Activated T-cell treated with anti-CD3 and anti-CD28 coated beads, Interleukin-2, amount 50 U/mL, for 4 hours (primary cell): ENCODE measurements around the gene STAT2. TPM values are rescaled to one million over a fixed set of nuclear protein-coding genes. Genes with fewer than 3 reads are reported as not detected.

Experiments
- ATAC-seq, 2 donors: fragments of 200-7000 bp; cut with Tn5 transposase; one replicate each; pipeline ENCODE4 v1.10.0; 2021
- DNase-seq: peaks from one replicate; pipeline ENCODE4 v3.0.0-alpha.2; 2020
- H3K27me3 Mint-ChIP-seq: one replicate; pipeline ENCODE4 v1.8.0; 2021; ENCODE audit warnings: low read depth, mixed read lengths
- H3K36me3 Mint-ChIP-seq: one replicate; pipeline ENCODE4 v1.8.0; 2022; ENCODE audit warnings: mixed read lengths; ENCODE audit not compliant: insufficient read depth
- H3K4me1 Mint-ChIP-seq: one replicate; pipeline ENCODE4 v1.8.0; 2021; ENCODE audit warnings: low read depth, mixed read lengths
- H3K4me3 Mint-ChIP-seq: one replicate; pipeline ENCODE4 v1.8.0; 2021; ENCODE audit warnings: mild to moderate bottlenecking, moderate library complexity, mixed read lengths
- H3K9me3 Mint-ChIP-seq: one replicate; pipeline ENCODE4 v1.8.0; 2021; ENCODE audit warnings: mixed read lengths
- total RNA-seq, 3 donors: library from RNA; stranded (reverse); gene quantifications; one replicate each; pipeline ENCODE4 v1.2.1, GENCODE V29; 2021

STAT2 gene
- total RNA-seq, 3 donors from 2014 or later, result 35.8 to 55.5 (median 50.4) TPM

DNA sequence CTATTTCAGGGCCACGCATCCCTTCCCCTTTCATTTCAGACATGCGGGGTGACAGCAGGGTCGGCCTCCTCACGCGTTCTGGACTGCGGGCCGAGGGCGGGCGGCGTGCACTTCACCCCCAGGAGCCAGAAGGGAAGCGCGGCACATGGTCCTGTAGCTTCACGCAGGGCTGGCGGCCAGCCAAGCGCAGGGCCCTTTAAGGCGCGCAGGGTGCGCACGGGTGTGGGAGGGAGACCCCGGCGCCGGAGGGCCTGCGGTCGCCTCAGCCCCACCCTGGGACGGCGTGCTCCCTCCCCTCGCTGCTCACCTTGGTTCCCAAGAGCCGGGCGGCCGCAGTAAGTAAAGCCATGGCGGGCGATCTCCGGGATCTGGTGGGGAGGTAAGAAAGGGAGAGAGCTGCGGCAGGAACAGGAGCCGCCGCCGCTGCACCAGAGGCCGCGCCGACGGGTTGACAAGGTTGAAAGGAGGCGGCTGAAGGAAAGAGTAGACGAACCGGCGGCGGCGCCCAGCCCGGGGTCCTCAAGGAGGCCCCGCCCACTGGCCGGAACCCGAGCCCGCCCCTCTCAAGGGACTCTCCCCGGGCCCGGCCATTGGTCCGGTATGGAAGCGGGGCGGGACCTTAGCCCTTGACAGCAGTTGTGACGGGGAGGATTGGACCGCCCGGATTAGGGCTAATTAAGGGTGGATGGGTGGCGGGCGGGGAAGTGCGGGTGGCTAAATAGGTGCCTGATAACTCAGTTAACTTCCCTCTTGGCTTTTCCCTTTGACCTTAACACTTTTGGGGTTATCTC is 59.9 kb downstream of the STAT2 start, which contains the start of gene CS:
CS (minus strand) TSS at position 478 of the 791 bp plus-strand sequence; CDS start at position 349, 129 bp downstream.
- Mint-ChIP-seq H3K27me3 (no peaks in the 10 kb centered on the region), H3K4me3 (peak within 1 kb of the TSS; percentile 94), H3K36me3 (peaks cover 7% of the 10 kb centered on the region), H3K4me1 (peaks cover 50% of the 10 kb centered on the region), H3K9me3 (no peaks in the 10 kb centered on the region)
- DNase-seq, result peak; percentile 98
- peak; percentile 95 for ATAC-seq

DNA sequence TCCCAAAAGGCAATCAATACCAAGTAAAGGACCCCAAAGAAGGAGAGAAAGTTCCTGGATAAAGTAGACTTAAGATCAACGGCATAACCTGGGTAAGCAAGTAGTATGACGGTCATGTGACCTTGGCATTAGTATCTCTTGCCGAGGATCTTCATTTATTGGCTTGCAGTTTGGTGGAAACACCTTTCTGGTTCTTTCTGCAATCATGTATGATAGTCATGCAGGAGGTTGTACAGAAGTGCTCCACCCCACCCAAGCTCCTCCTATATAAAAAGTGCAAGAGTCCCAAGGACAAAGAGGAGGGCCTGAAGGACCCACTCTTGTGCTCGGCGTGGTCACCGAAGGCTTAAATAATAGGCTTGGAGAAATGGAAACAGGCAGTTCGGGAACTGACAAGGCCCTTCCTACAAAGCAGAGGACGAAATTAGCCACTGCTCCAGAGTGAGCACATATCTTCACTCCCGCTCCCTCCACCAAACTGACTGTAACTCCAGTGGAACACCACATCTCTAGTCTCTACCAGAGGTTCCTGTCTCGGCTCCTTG is 60.5 kb downstream of the STAT2 start:
- peaks cover 50% of the 10 kb centered on the region for H3K4me1 Mint-ChIP-seq
- H3K36me3 Mint-ChIP-seq, result peaks cover 5% of the 10 kb centered on the region
- H3K9me3 Mint-ChIP-seq, result no peaks in the 10 kb centered on the region
- DNase-seq (peak; percentile 9), ATAC-seq (peak; percentile 20 to 26)
- peak overlapping the region; percentile 94 for H3K4me3 Mint-ChIP-seq
- H3K27me3 Mint-ChIP-seq, result no peaks in the 10 kb centered on the region

DNA sequence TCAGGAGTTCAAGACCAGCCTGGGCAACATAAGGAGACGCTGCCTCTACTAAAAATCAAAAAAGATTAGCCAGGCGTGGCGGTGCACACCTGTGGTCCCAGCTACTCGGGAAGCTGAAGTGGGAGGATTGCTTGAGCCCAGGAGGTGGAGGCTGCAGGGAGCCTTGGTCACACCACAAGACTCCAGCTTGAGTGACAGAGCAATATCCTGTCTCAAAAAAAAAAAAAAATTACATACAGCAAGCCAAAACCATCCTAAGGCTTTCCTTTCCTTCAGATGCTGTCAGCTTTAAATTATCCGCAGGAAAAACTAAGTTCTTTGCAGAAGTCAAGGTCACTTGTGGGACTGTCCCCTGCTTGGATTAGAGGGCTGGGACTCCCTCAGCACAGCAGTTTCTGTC is 61.1 kb downstream of the STAT2 start:
- DNase-seq (no peak), ATAC-seq (no peak)
- Mint-ChIP-seq H3K4me1 (peaks cover 53% of the 10 kb centered on the region), H3K27me3 (no peaks in the 10 kb centered on the region), H3K4me3 (peak overlapping the region; percentile 94), H3K36me3 (peaks cover 5% of the 10 kb centered on the region), H3K9me3 (no peaks in the 10 kb centered on the region)

DNA sequence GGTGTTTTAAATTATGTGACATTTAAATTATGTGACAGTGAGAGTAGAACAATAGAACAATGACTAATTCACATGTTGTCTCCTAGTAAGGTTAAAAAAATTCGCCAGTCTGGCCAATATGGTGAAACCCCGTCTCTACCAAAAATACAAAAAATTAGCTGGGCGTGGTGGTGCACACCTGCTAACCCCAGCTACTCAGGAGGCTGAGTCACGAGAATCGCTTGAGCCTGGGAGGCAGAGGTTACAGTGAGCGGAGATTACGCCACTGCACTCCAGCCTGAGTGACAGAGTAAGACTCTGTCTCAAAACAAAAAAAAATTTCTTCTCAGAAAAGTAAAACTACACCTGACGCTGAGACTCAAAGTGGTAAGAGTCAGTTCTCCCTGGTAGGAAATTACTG is 62.5 kb downstream of the STAT2 start:
- Mint-ChIP-seq H3K4me3 (peak overlapping the region; percentile 45), H3K36me3 (peaks cover 7% of the 10 kb centered on the region), H3K4me1 (peaks cover 56% of the 10 kb centered on the region), H3K27me3 (no peaks in the 10 kb centered on the region), H3K9me3 (no peaks in the 10 kb centered on the region)
- no peak for DNase-seq
- no peak for ATAC-seq

DNA sequence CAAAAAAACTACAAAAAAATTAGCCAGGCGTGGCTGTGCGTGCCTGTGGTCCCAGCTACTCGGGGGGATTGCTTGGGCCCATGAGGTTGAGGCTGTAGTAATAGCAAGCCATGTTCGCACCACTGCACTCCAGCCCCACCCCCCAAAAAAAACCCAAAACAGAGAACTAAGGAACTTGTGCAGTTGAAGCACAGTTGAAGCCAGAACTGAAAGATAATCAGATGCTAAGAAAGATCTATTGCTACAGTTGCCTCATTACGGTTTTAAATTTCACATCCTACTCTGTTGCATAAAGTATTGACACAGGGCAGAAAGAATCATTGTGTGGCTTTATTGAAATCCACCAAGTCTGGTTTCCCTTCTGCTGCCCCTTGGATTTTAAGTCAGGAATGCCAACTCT is 63.6 kb downstream of the STAT2 start:
- H3K9me3 Mint-ChIP-seq, result no peaks in the 10 kb centered on the region
- H3K4me1 Mint-ChIP-seq, result peaks cover 54% of the 10 kb centered on the region
- H3K36me3 Mint-ChIP-seq, result peaks cover 11% of the 10 kb centered on the region
- no peaks in the 10 kb centered on the region for H3K27me3 Mint-ChIP-seq
- H3K4me3 Mint-ChIP-seq, result no peak overlapping the region
- no peak for ATAC-seq
- DNase-seq, result no peak

DNA sequence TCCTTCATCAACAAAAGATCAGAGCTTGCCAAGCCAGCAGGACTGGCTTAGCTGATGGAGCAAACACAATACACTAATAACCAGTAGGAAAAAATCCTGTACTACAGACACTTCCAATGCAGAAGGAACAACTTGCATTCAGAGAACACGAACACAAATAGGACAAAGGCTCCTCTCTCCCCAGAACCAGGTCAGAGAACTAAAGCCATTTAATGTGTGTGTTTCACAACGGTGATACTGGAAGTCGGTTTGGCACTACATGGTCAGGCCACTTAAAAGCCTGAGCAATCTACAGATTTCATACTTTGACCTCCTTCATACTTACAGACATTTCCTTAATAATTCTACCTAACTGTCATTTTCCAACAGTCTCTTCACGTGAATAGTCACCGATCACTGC is 66.1 kb downstream of the STAT2 start:
- H3K9me3 Mint-ChIP-seq, result no peaks in the 10 kb centered on the region
- peaks cover 54% of the 10 kb centered on the region for H3K4me1 Mint-ChIP-seq

More for the DNA sequence above, 66.1 kb downstream of the STAT2 start:
- no peak for ATAC-seq
- Mint-ChIP-seq H3K4me3 (no peak overlapping the region), H3K27me3 (no peaks in the 10 kb centered on the region), H3K36me3 (peaks cover 19% of the 10 kb centered on the region)
- no peak for DNase-seq

Other genes with a start within 250 kb of the STAT2 start
- gene RPL41, start 243.5 kb downstream of the STAT2 start, total RNA-seq, result 1,000 to 10,000 TPM; 3,827 to 4,080 (median 3,837) TPM
- gene ZC3H10, start 241.8 kb downstream of the STAT2 start, total RNA-seq, result 1 to 10 TPM; 7.4 to 8.3 (median 8.2) TPM
- gene ESYT1, start 231.8 kb downstream of the STAT2 start, total RNA-seq, result 100 to 1,000 TPM in 2 of 3 donors, 10 to 100 TPM in 1; 95.9 to 113 (median 106) TPM
- gene MYL6B, start 207.5 kb downstream of the STAT2 start, total RNA-seq, result 10 to 100 TPM; 30.3 to 34.5 (median 30.8) TPM
- gene MYL6, start 201.7 kb downstream of the STAT2 start, total RNA-seq, result 100 to 1,000 TPM; 684 to 725 (median 686) TPM
- 10 to 100 TPM; 85.7 to 92.9 (median 86.4) TPM for gene SMARCC2, start 170.6 kb downstream of the STAT2 start, total RNA-seq
- 10 to 100 TPM; 39.3 to 45.6 (median 40.1) TPM for gene RNF41, start 138.2 kb downstream of the STAT2 start, total RNA-seq
- 100 to 1,000 TPM in 1 of 3 donors, 10 to 100 TPM in 2; 92.7 to 103 (median 98.9) TPM for gene NABP2, start 135.8 kb downstream of the STAT2 start, total RNA-seq
- gene SLC39A5, start 130.1 kb downstream of the STAT2 start, total RNA-seq, result under 1 TPM; 0.53 to 0.84 (median 0.79) TPM
- 10 to 100 TPM; 60.8 to 70.3 (median 67.5) TPM for gene ANKRD52, start 101.7 kb downstream of the STAT2 start, total RNA-seq
- 10 to 100 TPM; 11.1 to 13.7 (median 11.5) TPM for gene COQ10A, start 93.2 kb downstream of the STAT2 start, total RNA-seq
- 100 to 1,000 TPM; 344 to 373 (median 354) TPM for gene CS, start 59.8 kb downstream of the STAT2 start, total RNA-seq
- 100 to 1,000 TPM; 162 to 178 (median 174) TPM for gene CNPY2, start 44.1 kb downstream of the STAT2 start, total RNA-seq
- gene PAN2, start 26.1 kb downstream of the STAT2 start, total RNA-seq, result 10 to 100 TPM; 16.4 to 20.3 (median 17.3) TPM
- 10 to 100 TPM; 19.8 to 35.1 (median 26.4) TPM for gene IL23A, start 21.2 kb downstream of the STAT2 start, total RNA-seq
- under 1 TPM in 1 of 3 donors, not detected in 2; 0.16 TPM for gene APOF, start 2.8 kb upstream of the STAT2 start, total RNA-seq
- 10 to 100 TPM; 35.2 to 45.2 (median 36.6) TPM for gene TIMELESS, start 89.3 kb upstream of the STAT2 start, total RNA-seq
- under 1 TPM in 1 of 3 donors, not detected in 2; 0.08 TPM for gene MIP, start 94.5 kb upstream of the STAT2 start, total RNA-seq
- 1 to 10 TPM; 4.0 to 4.8 (median 4.1) TPM for gene SPRYD4, start 108.5 kb upstream of the STAT2 start, total RNA-seq
- 1 to 10 TPM; 1.7 to 4.2 (median 2.2) TPM for gene GLS2, start 128.1 kb upstream of the STAT2 start, total RNA-seq
- 1 to 10 TPM in 2 of 3 donors, under 1 TPM in 1; 0.66 to 4.0 (median 1.4) TPM for gene RBMS2, start 161.7 kb upstream of the STAT2 start, total RNA-seq